Measurements from ENCODE around the gene BHLHE23.

Gene BHLHE23

DNA sequence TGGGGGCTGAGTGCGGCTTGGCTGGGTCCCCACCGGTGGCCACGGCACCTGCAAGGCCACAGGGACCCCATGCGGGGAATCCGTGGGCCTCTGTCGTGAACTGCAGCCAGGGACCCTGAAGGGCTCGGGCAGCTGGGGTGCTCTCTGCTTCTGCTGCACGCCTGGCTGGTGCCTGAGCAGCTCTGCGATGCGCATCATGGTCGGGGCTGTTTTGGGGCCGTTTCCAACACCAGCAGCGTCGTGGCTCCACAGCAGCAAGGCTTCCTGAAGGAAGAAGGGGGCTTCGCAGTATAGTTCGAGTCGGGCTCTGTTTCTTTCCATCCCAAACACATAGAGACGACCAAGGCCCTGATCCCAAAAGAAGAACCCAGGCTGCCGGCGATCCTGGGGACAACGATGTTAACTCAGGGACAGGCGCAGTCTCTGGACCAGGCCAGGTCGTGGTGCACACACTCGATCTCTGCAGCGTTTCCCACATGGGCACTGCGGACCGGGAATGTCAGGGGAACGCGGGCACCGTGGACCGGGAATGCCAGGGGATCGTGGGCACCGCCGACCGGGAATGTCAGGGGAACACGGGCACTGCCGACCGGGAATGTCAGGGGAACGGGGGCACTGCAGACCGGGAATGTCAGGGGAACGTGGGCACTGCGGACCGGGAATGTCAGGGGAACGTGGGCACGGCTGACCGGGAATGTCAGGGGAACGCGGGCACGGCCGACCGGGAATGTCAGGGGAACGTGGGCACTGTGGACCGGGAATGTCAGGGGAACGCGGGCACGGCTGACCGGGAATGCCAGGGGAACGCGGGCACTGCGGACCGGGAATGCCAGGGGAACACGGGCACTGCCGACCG lies 36.8 kb upstream of the BHLHE23 start:
- TF ChIP-seq FOXP2 (optimal IDR thresholded peaks at IDR 0.05; ENCODE audit: borderline replicate concordance, extremely low read depth, extremely low read length, insufficient read depth) = no peak
- TF ChIP-seq TAF1 (IDR thresholded peaks at IDR 0.05; ENCODE audit: borderline replicate concordance, insufficient read depth, low read length) = no peak
- TF ChIP-seq POLR2AphosphoS5 (IDR thresholded peaks at IDR 0.05; ENCODE audit: low read depth, low read length) = no peak
- TF ChIP-seq, protein P1, sequence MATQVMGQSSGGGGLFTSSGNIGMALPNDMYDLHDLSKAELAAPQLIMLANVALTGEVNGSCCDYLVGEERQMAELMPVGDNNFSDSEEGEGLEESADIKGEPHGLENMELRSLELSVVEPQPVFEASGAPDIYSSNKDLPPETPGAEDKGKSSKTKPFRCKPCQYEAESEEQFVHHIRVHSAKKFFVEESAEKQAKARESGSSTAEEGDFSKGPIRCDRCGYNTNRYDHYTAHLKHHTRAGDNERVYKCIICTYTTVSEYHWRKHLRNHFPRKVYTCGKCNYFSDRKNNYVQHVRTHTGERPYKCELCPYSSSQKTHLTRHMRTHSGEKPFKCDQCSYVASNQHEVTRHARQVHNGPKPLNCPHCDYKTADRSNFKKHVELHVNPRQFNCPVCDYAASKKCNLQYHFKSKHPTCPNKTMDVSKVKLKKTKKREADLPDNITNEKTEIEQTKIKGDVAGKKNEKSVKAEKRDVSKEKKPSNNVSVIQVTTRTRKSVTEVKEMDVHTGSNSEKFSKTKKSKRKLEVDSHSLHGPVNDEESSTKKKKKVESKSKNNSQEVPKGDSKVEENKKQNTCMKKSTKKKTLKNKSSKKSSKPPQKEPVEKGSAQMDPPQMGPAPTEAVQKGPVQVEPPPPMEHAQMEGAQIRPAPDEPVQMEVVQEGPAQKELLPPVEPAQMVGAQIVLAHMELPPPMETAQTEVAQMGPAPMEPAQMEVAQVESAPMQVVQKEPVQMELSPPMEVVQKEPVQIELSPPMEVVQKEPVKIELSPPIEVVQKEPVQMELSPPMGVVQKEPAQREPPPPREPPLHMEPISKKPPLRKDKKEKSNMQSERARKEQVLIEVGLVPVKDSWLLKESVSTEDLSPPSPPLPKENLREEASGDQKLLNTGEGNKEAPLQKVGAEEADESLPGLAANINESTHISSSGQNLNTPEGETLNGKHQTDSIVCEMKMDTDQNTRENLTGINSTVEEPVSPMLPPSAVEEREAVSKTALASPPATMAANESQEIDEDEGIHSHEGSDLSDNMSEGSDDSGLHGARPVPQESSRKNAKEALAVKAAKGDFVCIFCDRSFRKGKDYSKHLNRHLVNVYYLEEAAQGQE (IDR thresholded peaks at IDR 0.05; ENCODE audit: insufficient read depth in 1 of 2, low read depth in 2 of 2, low read length in 2 of 2) = no peak
- TF ChIP-seq SIN3A (IDR thresholded peaks at IDR 0.05; ENCODE audit: borderline replicate concordance, insufficient read depth, low read length) = no peak

DNA sequence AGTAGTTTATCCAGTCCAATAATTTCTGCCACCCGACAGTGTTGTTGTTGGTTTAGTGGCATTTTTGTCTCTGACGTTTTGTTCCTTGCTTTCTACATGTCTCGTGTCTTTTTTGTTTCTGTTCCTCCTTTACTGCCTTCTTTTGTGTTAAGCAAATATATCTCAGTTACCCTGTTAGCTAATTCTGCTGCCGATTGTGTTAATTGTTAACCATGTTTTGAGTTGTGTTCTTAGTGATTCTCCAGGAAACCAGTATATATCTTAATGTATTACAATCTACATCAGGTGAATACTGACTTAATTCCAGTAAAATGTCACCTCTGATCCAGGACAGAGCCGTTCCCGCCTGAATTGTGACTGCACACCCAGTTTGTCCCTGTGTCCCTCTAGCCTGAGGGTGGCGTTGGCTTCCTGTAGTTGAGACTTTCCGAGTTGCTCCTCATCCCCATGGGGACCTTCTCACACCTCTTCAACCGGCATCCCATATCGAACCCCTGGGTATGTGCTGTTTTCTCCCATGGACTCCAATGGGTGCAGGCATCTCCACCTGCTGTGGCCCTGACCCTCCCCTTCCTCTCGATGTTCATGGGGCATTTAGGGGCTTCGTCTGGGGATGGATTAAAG lies 35.8 kb upstream of the BHLHE23 start:
- TF ChIP-seq, protein P1 (IDR thresholded peaks at IDR 0.05; ENCODE audit: insufficient read depth in 1 of 2, low read depth in 2 of 2, low read length in 2 of 2) = no peak
- TF ChIP-seq FOXP2 (optimal IDR thresholded peaks at IDR 0.05; ENCODE audit: borderline replicate concordance, extremely low read depth, extremely low read length, insufficient read depth) = no peak
- TF ChIP-seq POLR2AphosphoS5 (IDR thresholded peaks at IDR 0.05; ENCODE audit: low read depth, low read length) = no peak
- no peak for TF ChIP-seq TAF1 (IDR thresholded peaks at IDR 0.05; ENCODE audit: borderline replicate concordance, insufficient read depth, low read length)
- no peak for TF ChIP-seq SIN3A (IDR thresholded peaks at IDR 0.05; ENCODE audit: borderline replicate concordance, insufficient read depth, low read length)

DNA sequence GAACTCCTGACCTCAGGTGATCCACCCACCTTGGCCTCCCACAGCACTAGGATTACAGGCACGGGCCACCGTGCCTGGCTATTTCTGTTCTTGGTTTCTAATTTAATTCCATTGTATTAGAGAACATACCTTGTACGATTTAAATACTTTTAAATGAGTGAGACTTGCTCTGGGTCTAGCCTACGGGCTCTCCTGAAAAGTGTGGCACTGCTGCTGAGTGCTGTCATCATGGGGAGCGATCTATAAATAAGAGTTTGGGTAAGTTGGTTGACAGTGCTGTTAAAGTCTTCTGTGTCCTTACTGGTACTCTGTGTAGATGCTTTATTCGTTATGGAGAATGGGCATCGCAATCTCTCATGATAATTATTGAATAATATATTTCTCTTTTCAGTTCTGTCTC lies 35.0 kb upstream of the BHLHE23 start:
- TF ChIP-seq, protein P1 (IDR thresholded peaks at IDR 0.05; ENCODE audit: insufficient read depth in 1 of 2, low read depth in 2 of 2, low read length in 2 of 2) = no peak
- TF ChIP-seq TAF1 (IDR thresholded peaks at IDR 0.05; ENCODE audit: borderline replicate concordance, insufficient read depth, low read length) = no peak
- TF ChIP-seq SIN3A (IDR thresholded peaks at IDR 0.05; ENCODE audit: borderline replicate concordance, insufficient read depth, low read length) = no peak
- TF ChIP-seq FOXP2 (optimal IDR thresholded peaks at IDR 0.05; ENCODE audit: borderline replicate concordance, extremely low read depth, extremely low read length, insufficient read depth) = no peak
- TF ChIP-seq POLR2AphosphoS5 (IDR thresholded peaks at IDR 0.05; ENCODE audit: low read depth, low read length) = no peak

DNA sequence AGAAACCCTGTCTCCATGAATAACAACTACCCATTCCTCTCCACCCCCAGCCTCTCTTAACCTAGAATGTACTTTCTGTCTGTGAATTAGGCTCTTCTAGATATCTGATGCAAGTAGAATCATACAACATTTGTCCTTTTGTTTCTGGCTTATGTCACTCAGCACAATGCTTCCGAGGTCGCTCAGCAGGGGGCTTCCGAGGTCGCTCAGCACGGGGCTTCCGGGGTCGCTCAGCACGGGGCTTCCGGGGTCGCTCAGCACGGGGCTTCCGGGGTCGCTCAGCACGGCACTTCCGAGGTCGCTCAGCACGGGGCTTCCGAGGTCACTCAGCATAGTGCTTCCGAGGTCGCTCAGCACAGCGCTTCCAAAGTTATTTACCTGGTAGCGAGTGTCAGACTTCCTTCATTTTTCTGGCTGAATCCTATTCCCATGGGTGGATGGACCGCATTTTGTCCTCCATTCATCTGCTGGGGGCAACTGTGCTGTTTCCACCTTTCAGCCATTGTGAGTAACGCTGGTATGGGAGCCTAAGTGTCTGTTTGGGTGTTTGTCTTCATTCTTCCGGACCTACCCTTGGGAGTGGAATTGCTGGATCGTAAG lies 31.0 kb upstream of the BHLHE23 start:
- TF ChIP-seq POLR2AphosphoS5 (IDR thresholded peaks at IDR 0.05; ENCODE audit: low read depth, low read length) = no peak
- no peak for TF ChIP-seq SIN3A (IDR thresholded peaks at IDR 0.05; ENCODE audit: borderline replicate concordance, insufficient read depth, low read length)
- TF ChIP-seq FOXP2 (optimal IDR thresholded peaks at IDR 0.05; ENCODE audit: borderline replicate concordance, extremely low read depth, extremely low read length, insufficient read depth) = no peak
- TF ChIP-seq TAF1 (IDR thresholded peaks at IDR 0.05; ENCODE audit: borderline replicate concordance, insufficient read depth, low read length) = no peak
- TF ChIP-seq, protein P1 (IDR thresholded peaks at IDR 0.05; ENCODE audit: insufficient read depth in 1 of 2, low read depth in 2 of 2, low read length in 2 of 2) = no peak
